Ishikawa (cell line): ENCODE measurements around the gene ZNF512.

Experiments used
- EP300 ChIP-seq: IDR thresholded peaks from 2 replicates; pipeline ENCODE4 v1.6.1; 2012; ENCODE audit warnings: borderline replicate concordance
- FOXM1 ChIP-seq: IDR thresholded peaks from 2 replicates; pipeline ENCODE4 v1.6.1; 2012; ENCODE audit warnings: low read depth, borderline replicate concordance
- NFIC ChIP-seq: IDR thresholded peaks from 2 replicates; pipeline ENCODE4 v1.6.1; 2012
- TAF1 ChIP-seq: IDR thresholded peaks from 2 replicates; pipeline ENCODE4 v1.6.1; 2012; ENCODE audit warnings: low read depth, mild to moderate bottlenecking
- TEAD4 ChIP-seq: IDR thresholded peaks from 2 replicates; pipeline ENCODE4 v1.6.1; 2012
- TF ChIP-seq, protein P1 (sequence below): IDR thresholded peaks from 2 replicates; pipeline ENCODE4 v1.6.1; 2012; ENCODE audit warnings: low read depth, mild to moderate bottlenecking
- TF ChIP-seq, protein P2 (sequence below): IDR thresholded peaks from 2 replicates; pipeline ENCODE4 v1.6.1; 2012

DNA sequence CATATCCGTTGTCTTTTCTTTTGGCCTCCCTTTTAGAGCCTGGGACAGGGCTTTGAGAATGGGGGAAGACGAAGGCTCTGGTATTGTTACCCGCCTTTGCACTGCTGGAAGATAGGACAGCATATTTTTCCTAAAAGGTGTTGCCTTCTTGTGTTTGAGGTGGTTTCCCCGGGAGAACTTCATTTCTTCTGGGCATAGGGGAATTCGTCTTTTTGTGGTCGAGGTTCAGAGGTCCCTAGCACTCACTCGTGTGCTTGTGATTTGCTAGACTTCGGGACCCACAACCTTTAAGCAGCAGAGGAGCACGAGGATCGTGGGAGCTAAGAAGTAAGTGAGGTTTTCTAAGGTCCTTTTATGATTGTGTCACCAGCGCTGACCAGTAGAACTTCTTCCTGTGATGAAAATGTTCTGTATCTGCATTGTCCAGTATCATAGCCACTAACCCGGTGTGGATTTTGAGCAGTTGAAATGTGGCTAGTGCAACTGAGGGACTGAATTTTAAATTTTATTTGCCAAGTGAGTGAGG lies 611 bp downstream of the ZNF512 start:
- no peak for TF ChIP-seq FOXM1
- no peak for TF ChIP-seq TAF1
- TF ChIP-seq NFIC: no peak
- TF ChIP-seq, protein P1, sequence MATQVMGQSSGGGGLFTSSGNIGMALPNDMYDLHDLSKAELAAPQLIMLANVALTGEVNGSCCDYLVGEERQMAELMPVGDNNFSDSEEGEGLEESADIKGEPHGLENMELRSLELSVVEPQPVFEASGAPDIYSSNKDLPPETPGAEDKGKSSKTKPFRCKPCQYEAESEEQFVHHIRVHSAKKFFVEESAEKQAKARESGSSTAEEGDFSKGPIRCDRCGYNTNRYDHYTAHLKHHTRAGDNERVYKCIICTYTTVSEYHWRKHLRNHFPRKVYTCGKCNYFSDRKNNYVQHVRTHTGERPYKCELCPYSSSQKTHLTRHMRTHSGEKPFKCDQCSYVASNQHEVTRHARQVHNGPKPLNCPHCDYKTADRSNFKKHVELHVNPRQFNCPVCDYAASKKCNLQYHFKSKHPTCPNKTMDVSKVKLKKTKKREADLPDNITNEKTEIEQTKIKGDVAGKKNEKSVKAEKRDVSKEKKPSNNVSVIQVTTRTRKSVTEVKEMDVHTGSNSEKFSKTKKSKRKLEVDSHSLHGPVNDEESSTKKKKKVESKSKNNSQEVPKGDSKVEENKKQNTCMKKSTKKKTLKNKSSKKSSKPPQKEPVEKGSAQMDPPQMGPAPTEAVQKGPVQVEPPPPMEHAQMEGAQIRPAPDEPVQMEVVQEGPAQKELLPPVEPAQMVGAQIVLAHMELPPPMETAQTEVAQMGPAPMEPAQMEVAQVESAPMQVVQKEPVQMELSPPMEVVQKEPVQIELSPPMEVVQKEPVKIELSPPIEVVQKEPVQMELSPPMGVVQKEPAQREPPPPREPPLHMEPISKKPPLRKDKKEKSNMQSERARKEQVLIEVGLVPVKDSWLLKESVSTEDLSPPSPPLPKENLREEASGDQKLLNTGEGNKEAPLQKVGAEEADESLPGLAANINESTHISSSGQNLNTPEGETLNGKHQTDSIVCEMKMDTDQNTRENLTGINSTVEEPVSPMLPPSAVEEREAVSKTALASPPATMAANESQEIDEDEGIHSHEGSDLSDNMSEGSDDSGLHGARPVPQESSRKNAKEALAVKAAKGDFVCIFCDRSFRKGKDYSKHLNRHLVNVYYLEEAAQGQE: no peak
- TF ChIP-seq, protein P2, sequence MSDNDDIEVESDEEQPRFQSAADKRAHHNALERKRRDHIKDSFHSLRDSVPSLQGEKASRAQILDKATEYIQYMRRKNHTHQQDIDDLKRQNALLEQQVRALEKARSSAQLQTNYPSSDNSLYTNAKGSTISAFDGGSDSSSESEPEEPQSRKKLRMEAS: no peak
- TF ChIP-seq TEAD4: no peak
- no peak for TF ChIP-seq EP300
